Sigmoid colon (tissue), 7 donors: ENCODE results near the gene ASMTL. TPM values are rescaled to one million over a fixed set of nuclear protein-coding genes. Genes with fewer than 3 reads are reported as not detected.
"Not testable (repeated sequence)": the region's sequence is repeated elsewhere in the genome, so short reads cannot be mapped to it uniquely, and the experiment has no call there.

Source experiments
- DNase-seq: peaks from one replicate; pipeline ENCODE4 v3.0.0-alpha.2; 2019
- H3K27ac ChIP-seq, 4 donors: fragments of 200-600 bp; sonication (generic); one replicate each; pipeline ENCODE4 v1.5.1; 2016 to 2019; ENCODE audit warnings: mild to moderate bottlenecking in 1 of 4
- H3K27me3 ChIP-seq, 3 donors: fragments of 200-600 bp; sonication (generic); one replicate each; pipeline ENCODE4 v1.5.1; 2019; ENCODE audit warnings: mild to moderate bottlenecking in 1 of 3
- H3K36me3 ChIP-seq, 4 donors: fragments of 200-600 bp; sonication (generic); one replicate each; pipeline ENCODE4 v1.5.1; 2016 to 2019
- H3K4me1 ChIP-seq, 4 donors: fragments of 200-600 bp; sonication (generic); one replicate each; pipeline ENCODE4 v1.5.1; 2017 to 2019
- H3K4me3 ChIP-seq, 4 donors: fragments of 200-600 bp; sonication (generic); one replicate each; pipeline ENCODE4 v1.5.1; 2017 to 2019; ENCODE audit warnings: mild to moderate bottlenecking in 2 of 4, moderate library complexity in 1 of 4
- H3K9me3 ChIP-seq, 4 donors: fragments of 200-600 bp in 3 of 4; sonication (generic) in 3 of 4; one replicate each; pipeline versions ENCODE4 v1.5.1 to v1.6.1; 2013 to 2019
- CTCF ChIP-seq, 4 experiments: fragments of 450-650 bp in 3 of 4; fragments of 200-600 bp in 1 of 4; IDR thresholded peaks; one replicate each; pipeline ENCODE4 v1.5.1; 2016 to 2019; ENCODE audit warnings: antibody characterized with exemption in 4 of 4, mild to moderate bottlenecking in 3 of 4, moderate library complexity in 2 of 4
- EP300 ChIP-seq, 4 donors: sonication (generic); formaldehyde crosslinking; IDR thresholded peaks; one replicate each; pipeline ENCODE4 v1.6.1; 2017; ENCODE audit warnings: antibody characterized with exemption in 4 of 4
- POLR2A ChIP-seq, 2 donors: fragments of 450-650 bp; IDR thresholded peaks; one replicate each; pipeline ENCODE4 v1.6.1; 2016; ENCODE audit warnings: antibody characterized with exemption in 2 of 2, mild to moderate bottlenecking in 2 of 2, moderate library complexity in 2 of 2
- POLR2AphosphoS5 ChIP-seq, 4 donors: sonication (generic); formaldehyde crosslinking; IDR thresholded peaks; one replicate each; pipeline ENCODE4 v1.6.1; 2017; ENCODE audit warnings: antibody characterized with exemption in 4 of 4
- WGBS, 2 donors: extraction: QIAGEN DNeasy Blood & Tissue Kit; methylation state at CpG; one replicate each; pipeline ENCODE4 v1.1.7; 2013; 5-methylcytosine and 5-hydroxymethylcytosine counted together
- intact Hi-C: fragments of 100-400 bp; cut with DNase I; formaldehyde crosslinking; loops from one replicate; pipeline ENCODE4 v1.15.1; 2023
- polyA plus RNA-seq, 3 donors: library from polyadenylated mRNA; stranded (reverse); fragments of 200-250 nt; gene quantifications; one replicate each; pipeline ENCODE4 v1.2.3, GENCODE V29; 2013
- total RNA-seq, 4 donors: library from RNA; depleted of rRNA; stranded (reverse); fragments of >200 nt; gene quantifications; one replicate each; pipeline ENCODE4 v1.1.0, GENCODE V29; 2016
- donor health status: healthy with polysubstance abuse.
- donor health status: Bipolar disorder and iron deficiency.
- donor health status: healthy.

The ASMTL gene
- total and polyA plus RNA-seq, 7 donors, result 11.8 to 30.6 (median 24.0) TPM

GRCh38 chrX:1380672-1381233 lies 72.0 kb downstream of the ASMTL start:
- intact Hi-C loops, result no loop called here
- 37 to 72% methylated on average over 20 of the region's 20 CpGs for whole genome bisulfite sequencing, 2 donors
- H3K4me3 ChIP-seq, result no peak overlapping the region
- TF ChIP-seq EP300 (IDR thresholded peaks at IDR 0.05) (no peak), POLR2AphosphoS5 (IDR thresholded peaks at IDR 0.05) (peak in 2 of 4 donors; percentile 51 to 58)
- no peaks in the 10 kb centered on the region for H3K27me3 ChIP-seq
- peak; percentile 63 for DNase-seq
- H3K4me1 ChIP-seq, result peaks cover 0 to 3% (median 0%) of the 10 kb centered on the region in 4 donors
- peaks cover 6 to 30% (median 18%) of the 10 kb centered on the region in 4 donors for H3K36me3 ChIP-seq
- no peaks in the 10 kb centered on the region for H3K9me3 ChIP-seq
- H3K27ac ChIP-seq, result peak overlapping the region in 2 of 4 donors; percentile 39 to 49

- WGBS, 2 donors, result 93 to 95% methylated on average over 24 of the region's 24 CpGs
- intact Hi-C loops, result no loop called here
- no peak overlapping the region for H3K27ac ChIP-seq
- H3K27me3 ChIP-seq, result no peaks in the 10 kb centered on the region
- peaks cover 0 to 3% (median 0%) of the 10 kb centered on the region in 4 donors for H3K4me1 ChIP-seq
- H3K4me3 ChIP-seq, result no peak overlapping the region
- H3K36me3 ChIP-seq, result peaks cover 0 to 6% (median 0%) of the 10 kb centered on the region in 4 donors
- TF ChIP-seq CTCF (IDR thresholded peaks at IDR 0.05), result no peak
- peak in 1 of 4 donors; percentile 31 for TF ChIP-seq POLR2AphosphoS5 (IDR thresholded peaks at IDR 0.05)
- DNase-seq, result no peak
- no peaks in the 10 kb centered on the region for H3K9me3 ChIP-seq
These were observed 74.4 kb downstream of the ASMTL start for GRCh38 chrX:1378306-1378759.

GRCh38 chrX:1368385-1368698 lies 84.4 kb downstream of the ASMTL start:
- WGBS, 2 donors, result 84 to 88% methylated on average over 4 of the region's 4 CpGs

GRCh38 chrX:1366363-1366762 lies 86.3 kb downstream of the ASMTL start:
- H3K4me1 ChIP-seq, H3K27me3 ChIP-seq, H3K9me3 ChIP-seq, H3K4me3 ChIP-seq, intact Hi-C loops, DNase-seq, H3K27ac ChIP-seq: not testable (repeated sequence)
- WGBS, 2 donors, result 96 to 98% methylated on average over 45 to 61 of the region's 63 CpGs
- H3K36me3 ChIP-seq, result peaks cover 0 to 39% (median 5%) of the 10 kb centered on the region in 4 donors

More at GRCh38 chrX:1368385-1368698, 84.4 kb downstream of the ASMTL start:
- Histone ChIP-seq H3K27ac (no peak overlapping the region), H3K9me3 (no peaks in the 10 kb centered on the region), H3K36me3 (peaks cover 0 to 26% (median 3%) of the 10 kb centered on the region in 4 donors), H3K4me1 (no peaks in the 10 kb centered on the region), H3K27me3 (no peaks in the 10 kb centered on the region), H3K4me3 (no peak overlapping the region)
- intact Hi-C loops, result no loop called here
- TF ChIP-seq POLR2A (IDR thresholded peaks at IDR 0.05) (no peak), CTCF (IDR thresholded peaks at IDR 0.05) (no peak), EP300 (IDR thresholded peaks at IDR 0.05) (no peak), POLR2AphosphoS5 (IDR thresholded peaks at IDR 0.05) (no peak)
- DNase-seq, result no peak

GRCh38 chrX:1361910-1362309 lies 90.8 kb downstream of the ASMTL start:
- H3K27ac ChIP-seq, result no peak overlapping the region
- H3K4me3 ChIP-seq, result no peak overlapping the region
- no peaks in the 10 kb centered on the region for H3K27me3 ChIP-seq
- WGBS, 2 donors, result 93 to 94% methylated on average over 2 of the region's 2 CpGs
- TF ChIP-seq POLR2AphosphoS5 (IDR thresholded peaks at IDR 0.05) (no peak), POLR2A (IDR thresholded peaks at IDR 0.05) (no peak), CTCF (IDR thresholded peaks at IDR 0.05) (no peak), EP300 (IDR thresholded peaks at IDR 0.05) (no peak)
- H3K36me3 ChIP-seq, result peaks cover 8 to 55% (median 14%) of the 10 kb centered on the region in 4 donors
- H3K9me3 ChIP-seq, result peaks cover 0 to 9% (median 4%) of the 10 kb centered on the region in 4 donors
- intact Hi-C loops, result no loop called here
- H3K4me1 ChIP-seq, result no peaks in the 10 kb centered on the region
- DNase-seq, result no peak

- Histone ChIP-seq H3K4me1 (no peaks in the 10 kb centered on the region), H3K27ac (no peak overlapping the region), H3K27me3 (no peaks in the 10 kb centered on the region), H3K9me3 (peaks cover 0 to 9% (median 4%) of the 10 kb centered on the region in 4 donors), H3K4me3 (no peak overlapping the region), H3K36me3 (peaks cover 8 to 57% (median 14%) of the 10 kb centered on the region in 4 donors)
- WGBS, 2 donors, result 84 to 89% methylated on average over 12 of the region's 12 CpGs
- intact Hi-C loops, result no loop called here
- DNase-seq, result no peak
- TF ChIP-seq POLR2AphosphoS5 (IDR thresholded peaks at IDR 0.05) (no peak), POLR2A (IDR thresholded peaks at IDR 0.05) (no peak), EP300 (IDR thresholded peaks at IDR 0.05) (no peak), CTCF (IDR thresholded peaks at IDR 0.05) (no peak)
These were observed 91.4 kb downstream of the ASMTL start for GRCh38 chrX:1361275-1361674.
